GM12872 (cell line): ENCODE results near the gene TRMT61A.

ENCODE experiments used
- CTCF ChIP-seq: IDR thresholded peaks from 3 replicates; pipeline ENCODE4 v1.5.1; 2011; ENCODE audit warnings: low read depth, mild to moderate bottlenecking, low read length, moderate library complexity; ENCODE audit not compliant: insufficient read depth

The TRMT61A gene

DNA sequence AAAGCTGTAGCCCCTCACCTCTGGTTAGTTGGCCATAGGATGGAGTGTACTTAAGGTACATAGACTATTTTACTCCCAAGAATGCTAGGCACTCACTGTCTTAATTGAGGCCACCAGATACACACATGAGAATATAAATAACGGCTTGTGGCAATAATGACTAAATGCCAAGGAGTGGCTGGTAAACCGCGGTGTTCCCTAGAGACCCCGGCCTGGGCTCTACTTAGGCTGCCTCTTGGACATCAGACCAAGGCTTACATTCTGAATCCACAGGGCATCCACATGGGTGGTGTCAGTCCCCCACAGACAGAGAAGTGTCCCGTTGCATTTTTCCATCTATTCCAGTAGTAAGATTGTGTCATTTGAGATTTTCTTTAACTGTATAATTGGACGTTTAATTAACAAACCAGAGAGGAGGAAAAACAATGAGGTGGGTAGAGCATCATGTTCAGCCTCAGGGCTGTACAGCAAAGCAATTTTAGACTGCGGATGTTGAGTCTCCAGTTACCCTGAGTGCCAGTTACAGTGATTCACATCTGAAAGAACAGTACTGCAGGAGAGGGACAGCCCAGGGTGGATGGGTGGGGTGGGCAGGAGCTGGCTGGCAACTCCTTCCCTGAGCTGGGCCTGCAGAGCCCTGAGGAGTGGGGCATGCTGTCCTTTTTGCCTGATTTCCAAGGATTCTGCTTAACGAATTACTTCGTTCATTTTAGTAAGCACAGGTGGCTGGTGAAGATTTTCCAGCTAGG lies 26.9 kb upstream of the TRMT61A start:
- TF ChIP-seq CTCF = no peak

- TF ChIP-seq CTCF = no peak
These were observed 26.1 kb upstream of the TRMT61A start for GRCh38 chr14:103502877-103503276.

DNA sequence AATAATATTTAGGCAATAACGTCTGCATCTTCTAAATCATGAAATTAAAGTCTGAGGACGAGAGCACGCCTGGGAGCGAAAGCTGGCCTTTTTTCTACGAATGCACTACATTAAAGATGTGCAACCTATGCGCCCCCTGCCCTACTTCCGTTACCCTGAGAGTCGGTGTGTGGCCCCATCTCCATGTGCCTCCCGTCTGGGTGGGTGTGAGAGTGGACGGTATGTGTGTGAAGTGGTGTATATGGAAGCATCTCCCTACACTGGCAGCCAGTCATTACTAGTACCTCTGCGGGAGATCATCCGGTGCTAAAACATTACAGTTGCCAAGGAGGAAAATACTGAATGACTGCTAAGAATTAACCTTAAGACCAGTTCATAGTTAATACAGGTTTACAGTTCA lies 25.7 kb upstream of the TRMT61A start:
- TF ChIP-seq CTCF = no peak

GRCh38 chr14:103504991-103505565 lies 23.9 kb upstream of the TRMT61A start:
- 0 out of 3 replicates have a peak, but pooled peaks have one; percentile 18 for TF ChIP-seq CTCF

- TF ChIP-seq CTCF = no peak
These were observed 21.2 kb upstream of the TRMT61A start for GRCh38 chr14:103507751-103508150.

DNA sequence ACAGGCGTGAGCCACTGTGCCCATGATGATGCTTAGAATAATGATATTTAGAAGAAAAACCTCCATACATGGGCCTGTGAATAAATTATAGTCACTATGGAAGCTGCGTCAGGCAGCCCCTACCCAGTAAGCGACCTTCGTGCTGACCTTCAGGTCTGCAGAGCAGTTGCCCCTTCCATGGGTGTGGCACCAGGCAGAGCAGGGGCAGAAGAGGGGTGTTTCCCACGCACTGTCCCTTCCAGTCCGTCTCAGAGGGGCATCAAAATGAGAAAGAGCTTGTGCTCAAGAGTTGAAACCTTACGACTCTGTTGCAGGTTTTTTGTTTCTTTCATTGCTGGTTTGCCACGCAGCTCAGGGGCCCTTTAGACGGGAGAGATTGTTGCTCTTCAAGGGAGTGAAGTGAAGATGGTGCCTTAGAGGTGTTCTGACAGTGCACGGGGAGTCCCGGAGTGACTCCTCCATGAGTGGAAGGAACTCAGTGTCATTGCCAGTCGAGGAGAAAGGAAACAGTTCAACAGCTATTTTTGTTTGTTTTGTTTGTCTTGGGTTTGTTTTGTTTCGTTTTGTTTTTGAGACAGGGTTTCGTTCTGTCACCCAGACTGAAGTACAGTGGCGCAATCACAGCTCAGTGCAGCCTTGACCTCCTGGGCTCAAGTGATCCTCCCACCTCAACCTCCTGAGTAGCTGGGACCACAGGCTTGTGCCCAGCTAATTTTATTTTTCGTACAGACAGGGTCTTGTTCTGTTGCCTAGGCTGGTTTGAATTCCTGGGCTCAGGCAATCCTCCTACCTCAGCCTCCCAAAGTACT lies 20.3 kb upstream of the TRMT61A start:
- TF ChIP-seq CTCF = no peak

DNA sequence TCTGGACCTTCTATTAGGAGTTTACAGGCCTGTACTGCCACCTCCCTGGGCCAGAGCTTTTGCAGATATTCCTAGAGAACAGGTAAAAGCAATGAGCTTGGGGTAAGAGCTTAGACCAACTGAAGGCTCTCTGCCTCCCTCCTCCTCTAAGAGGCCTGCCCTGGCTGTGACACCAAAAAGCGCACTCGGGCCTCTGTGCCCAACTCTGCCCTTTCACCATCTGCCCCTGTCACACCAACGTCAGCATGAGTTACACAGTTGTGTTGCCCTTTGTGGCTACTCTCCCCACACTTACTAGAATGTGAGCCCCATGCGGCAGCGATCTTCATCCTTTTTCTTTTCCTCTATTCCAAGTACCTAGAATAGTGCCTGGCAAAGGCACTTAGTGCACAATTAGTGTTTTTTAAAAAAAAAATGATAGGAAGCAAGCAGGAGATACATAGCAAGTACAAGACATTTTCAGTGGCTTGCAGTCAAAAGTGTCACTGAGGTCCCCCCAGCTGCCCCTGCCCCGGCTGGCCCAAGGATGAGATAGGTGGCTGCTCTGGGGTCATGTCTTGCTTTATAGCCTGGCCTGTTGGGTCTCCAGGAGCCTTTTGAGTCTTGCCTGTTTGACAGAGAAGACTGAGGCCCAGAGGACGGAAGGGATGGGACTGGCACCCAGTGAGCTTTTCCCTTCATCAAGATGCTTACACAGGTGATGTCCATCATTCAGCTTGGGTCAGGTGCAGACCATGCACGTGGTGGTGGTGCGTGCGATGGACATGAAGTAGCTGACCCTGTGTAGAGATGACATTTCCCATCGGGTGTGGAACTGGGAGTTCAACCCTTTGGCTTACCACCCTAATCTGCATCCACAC lies 18.9 kb upstream of the TRMT61A start:
- TF ChIP-seq CTCF = no peak
